Karpas-422 (cell line): ENCODE data around the gene S100A9. TPM values are rescaled to one million over a fixed set of nuclear protein-coding genes. Genes with fewer than 3 reads are reported as not detected.

Experiments used
- DNase-seq: peaks from one replicate; pipeline ENCODE4 v3.0.0-alpha.2; 2015
- H2AFZ ChIP-seq: fragments of 200-600 bp; sonication (generic); 2 replicates; pipeline ENCODE4 v1.6.1; 2014; ENCODE audit warnings: antibody characterized with exemption, low read length, mixed read lengths
- H3K27ac ChIP-seq: fragments of 200-600 bp; sonication (generic); 2 replicates; pipeline ENCODE4 v1.5.1; 2014; ENCODE audit warnings: mild to moderate bottlenecking, low read length, moderate library complexity
- H3K27me3 ChIP-seq: fragments of 200-600 bp; sonication (generic); 2 replicates; pipeline ENCODE4 v1.6.1; 2014; ENCODE audit warnings: low read length, mixed read lengths
- H3K36me3 ChIP-seq: fragments of 200-600 bp; sonication (generic); 2 replicates; pipeline ENCODE4 v1.6.1; 2014; ENCODE audit warnings: low read length, mixed read lengths; ENCODE audit not compliant: insufficient read depth
- H3K4me1 ChIP-seq: fragments of 200-600 bp; sonication (generic); 2 replicates; pipeline ENCODE4 v1.6.1; 2014; ENCODE audit warnings: mild to moderate bottlenecking, low read length, mixed read lengths
- H3K4me2 ChIP-seq: fragments of 200-600 bp; sonication (generic); 2 replicates; pipeline ENCODE4 v1.6.1; 2014; ENCODE audit warnings: low read length, low read depth, mild to moderate bottlenecking; ENCODE audit not compliant: poor library complexity, severe bottlenecking
- H3K4me3 ChIP-seq: fragments of 200-600 bp; sonication (generic); 2 replicates; pipeline ENCODE4 v1.5.1; 2014; ENCODE audit warnings: mild to moderate bottlenecking, antibody characterized with exemption, low read length, mixed read lengths
- H3K79me2 ChIP-seq: fragments of 200-600 bp; sonication (generic); 2 replicates; pipeline ENCODE4 v1.6.1; 2014; ENCODE audit warnings: mild to moderate bottlenecking, low read length, mixed read lengths
- H3K9ac ChIP-seq: fragments of 200-600 bp; sonication (generic); 2 replicates; pipeline ENCODE4 v1.6.0; 2014; ENCODE audit warnings: low read length
- H3K9me2 ChIP-seq: fragments of 200-600 bp; sonication (generic), shearing (Covaris generic); replicated peaks from 2 replicates; pipeline ENCODE4 v1.6.0; 2014; ENCODE audit warnings: mild to moderate bottlenecking, low read length, moderate library complexity; ENCODE audit not compliant: insufficient read depth
- H3K9me3 ChIP-seq: fragments of 300-700, 200-600 bp; sonication (generic); 2 replicates; pipeline ENCODE4 v1.6.1; 2014; ENCODE audit warnings: low read length, mixed read lengths
- H4K20me1 ChIP-seq: fragments of 200-600 bp; sonication (generic); 2 replicates; pipeline ENCODE4 v1.6.1; 2014; ENCODE audit warnings: mild to moderate bottlenecking, antibody characterized with exemption, low read length, low read depth; ENCODE audit not compliant: insufficient read depth
- total RNA-seq: library from RNA; depleted of rRNA; stranded (reverse); fragments of >200 nt; shearing (Covaris generic); gene quantifications from 2 replicates; pipeline ENCODE4 v1.2.3, GENCODE V29; 2014; ENCODE audit warnings: low replicate concordance

S100A9 gene
- total RNA-seq, 1 experiment from 2014 or later, result not detected

GRCh38 chr1:153360592-153361479 lies 3.2 kb downstream of the S100A9 start:
- Histone ChIP-seq H3K79me2 (no peaks in the 10 kb centered on the region), H4K20me1 (no peaks in the 10 kb centered on the region), H3K9me2 (no peaks in the 10 kb centered on the region), H3K36me3 (no peaks in the 10 kb centered on the region), H3K9me3 (no peaks in the 10 kb centered on the region), H3K9ac (no peak overlapping the region), H3K4me1 (no peaks in the 10 kb centered on the region), H3K27ac (no peak overlapping the region), H2AFZ (no peak overlapping the region), H3K4me3 (no peak overlapping the region), H3K27me3 (no peaks in the 10 kb centered on the region), H3K4me2 (no peak overlapping the region)
- DNase-seq, result no peak

- no peaks in the 10 kb centered on the region for H3K9me3 ChIP-seq
- no peak for DNase-seq
- H3K27me3 ChIP-seq, result no peaks in the 10 kb centered on the region
- H3K4me2 ChIP-seq, result no peak overlapping the region
- no peaks in the 10 kb centered on the region for H4K20me1 ChIP-seq
- no peaks in the 10 kb centered on the region for H3K9me2 ChIP-seq
- H3K27ac ChIP-seq, result no peak overlapping the region
- H3K4me3 ChIP-seq, result no peak overlapping the region
- no peak overlapping the region for H3K9ac ChIP-seq
- no peaks in the 10 kb centered on the region for H3K4me1 ChIP-seq
- no peak overlapping the region for H2AFZ ChIP-seq
- no peaks in the 10 kb centered on the region for H3K79me2 ChIP-seq
- no peaks in the 10 kb centered on the region for H3K36me3 ChIP-seq
These were observed 3.9 kb downstream of the S100A9 start for GRCh38 chr1:153361480-153362109.

GRCh38 chr1:153362187-153362775 lies 4.6 kb downstream of the S100A9 start:
- no peak overlapping the region for H3K4me2 ChIP-seq
- H3K27ac ChIP-seq, result no peak overlapping the region
- no peak overlapping the region for H2AFZ ChIP-seq
- no peak overlapping the region for H3K9ac ChIP-seq
- no peaks in the 10 kb centered on the region for H3K27me3 ChIP-seq
- no peaks in the 10 kb centered on the region for H3K36me3 ChIP-seq
- H3K9me2 ChIP-seq, result no peaks in the 10 kb centered on the region
- no peaks in the 10 kb centered on the region for H3K9me3 ChIP-seq
- no peaks in the 10 kb centered on the region for H4K20me1 ChIP-seq
- DNase-seq, result no peak
- H3K79me2 ChIP-seq, result no peaks in the 10 kb centered on the region
- no peaks in the 10 kb centered on the region for H3K4me1 ChIP-seq
- H3K4me3 ChIP-seq, result no peak overlapping the region

GRCh38 chr1:153363641-153364040 lies 6.0 kb downstream of the S100A9 start:
- no peaks in the 10 kb centered on the region for H3K79me2 ChIP-seq
- H3K4me2 ChIP-seq, result no peak overlapping the region
- H2AFZ ChIP-seq, result no peak overlapping the region
- no peaks in the 10 kb centered on the region for H3K36me3 ChIP-seq
- no peak overlapping the region for H3K27ac ChIP-seq
- DNase-seq, result no peak
- no peaks in the 10 kb centered on the region for H4K20me1 ChIP-seq
- H3K27me3 ChIP-seq, result no peaks in the 10 kb centered on the region
- H3K4me1 ChIP-seq, result no peaks in the 10 kb centered on the region
- no peaks in the 10 kb centered on the region for H3K9me2 ChIP-seq
- H3K9me3 ChIP-seq, result no peaks in the 10 kb centered on the region
- no peak overlapping the region for H3K9ac ChIP-seq
- no peak overlapping the region for H3K4me3 ChIP-seq

GRCh38 chr1:153364156-153364555 lies 6.5 kb downstream of the S100A9 start:
- no peaks in the 10 kb centered on the region for H3K9me2 ChIP-seq
- no peak overlapping the region for H2AFZ ChIP-seq
- no peak overlapping the region for H3K9ac ChIP-seq
- H3K4me3 ChIP-seq, result no peak overlapping the region
- no peak overlapping the region for H3K4me2 ChIP-seq
- H4K20me1 ChIP-seq, result no peaks in the 10 kb centered on the region
- no peak for DNase-seq
- no peak overlapping the region for H3K27ac ChIP-seq
- H3K4me1 ChIP-seq, result no peaks in the 10 kb centered on the region
- H3K9me3 ChIP-seq, result no peaks in the 10 kb centered on the region
- H3K36me3 ChIP-seq, result no peaks in the 10 kb centered on the region
- no peaks in the 10 kb centered on the region for H3K27me3 ChIP-seq
- no peaks in the 10 kb centered on the region for H3K79me2 ChIP-seq

- Histone ChIP-seq H3K4me3 (no peak overlapping the region), H3K4me1 (no peaks in the 10 kb centered on the region), H3K27ac (no peak overlapping the region), H2AFZ (no peak overlapping the region), H3K9ac (no peak overlapping the region), H3K9me2 (no peaks in the 10 kb centered on the region), H3K27me3 (no peaks in the 10 kb centered on the region), H4K20me1 (no peaks in the 10 kb centered on the region), H3K79me2 (no peaks in the 10 kb centered on the region), H3K9me3 (no peaks in the 10 kb centered on the region), H3K4me2 (no peak overlapping the region), H3K36me3 (no peaks in the 10 kb centered on the region)
- no peak for DNase-seq
These were observed 7.4 kb downstream of the S100A9 start for GRCh38 chr1:153364766-153365666.

GRCh38 chr1:153365696-153366095 lies 8.0 kb downstream of the S100A9 start:
- H4K20me1 ChIP-seq, result no peaks in the 10 kb centered on the region
- no peak for DNase-seq
- H3K9me3 ChIP-seq, result no peaks in the 10 kb centered on the region
- no peaks in the 10 kb centered on the region for H3K27me3 ChIP-seq
- H3K36me3 ChIP-seq, result no peaks in the 10 kb centered on the region
- H3K4me1 ChIP-seq, result no peaks in the 10 kb centered on the region
- H3K79me2 ChIP-seq, result no peaks in the 10 kb centered on the region
- no peaks in the 10 kb centered on the region for H3K9me2 ChIP-seq
- H2AFZ ChIP-seq, result no peak overlapping the region
- no peak overlapping the region for H3K9ac ChIP-seq
- no peak overlapping the region for H3K27ac ChIP-seq
- H3K4me2 ChIP-seq, result no peak overlapping the region
- H3K4me3 ChIP-seq, result no peak overlapping the region
